GM21367 (cell line): ENCODE data around the gene SEC14L3.

Experiments
- ATAC-seq: cut with Tn5 transposase; IDR thresholded peaks from one replicate; pipeline ENCODE4 v1.9.1; 2021; ENCODE audit not compliant: unreplicated experiment

The SEC14L3 gene

GRCh38 chr22:30445438-30446145 is 26.2 kb downstream of the SEC14L3 start:
- no peak for ATAC-seq

- no peak for ATAC-seq
Observed at GRCh38 chr22:30444632-30445437, 27.0 kb downstream of the SEC14L3 start.

- ATAC-seq, result no peak
Observed at GRCh38 chr22:30441088-30441487, 30.7 kb downstream of the SEC14L3 start.

- no peak for ATAC-seq
Observed at GRCh38 chr22:30439836-30440235, 32.0 kb downstream of the SEC14L3 start.

DNA sequence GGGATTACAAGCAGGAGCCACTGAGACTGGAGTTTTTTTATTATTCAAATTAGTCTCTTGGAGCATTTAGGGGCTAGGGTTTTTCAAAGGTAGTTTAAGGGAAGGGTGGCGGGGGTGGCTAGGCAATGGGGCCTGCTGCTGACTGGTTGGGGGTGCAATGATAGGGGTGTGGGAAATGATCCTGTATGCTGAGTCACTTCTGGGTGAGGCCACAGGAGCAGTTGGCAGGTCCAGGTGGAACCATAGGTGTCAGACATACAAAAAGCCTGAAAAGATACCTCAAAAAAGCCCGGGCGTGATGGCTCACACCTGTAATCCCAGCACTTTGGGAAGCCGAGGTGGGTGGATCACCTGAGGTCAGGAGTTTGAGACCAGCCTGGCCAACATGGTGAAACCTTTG is 32.6 kb downstream of the SEC14L3 start:
- no peak for ATAC-seq

DNA sequence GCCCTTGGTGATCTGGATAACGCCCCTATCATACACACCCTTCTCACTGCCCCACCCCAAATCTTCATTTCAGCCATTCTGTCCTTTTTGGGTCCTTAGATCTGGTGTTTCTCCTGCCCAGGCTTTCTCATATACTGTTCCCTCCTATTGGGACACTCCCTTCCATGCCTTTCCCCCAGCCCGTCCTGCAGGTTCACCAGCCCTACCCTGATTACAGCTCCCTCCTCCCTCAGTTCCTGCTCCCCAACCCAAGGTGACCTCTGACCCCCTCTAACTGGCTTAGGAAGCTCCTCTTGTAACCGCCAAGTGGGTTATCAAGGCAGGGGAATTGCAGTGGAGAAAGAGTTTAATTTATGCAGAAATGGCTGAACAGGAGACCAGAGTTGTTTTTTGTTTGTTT is 33.3 kb downstream of the SEC14L3 start:
- no peak for ATAC-seq

DNA sequence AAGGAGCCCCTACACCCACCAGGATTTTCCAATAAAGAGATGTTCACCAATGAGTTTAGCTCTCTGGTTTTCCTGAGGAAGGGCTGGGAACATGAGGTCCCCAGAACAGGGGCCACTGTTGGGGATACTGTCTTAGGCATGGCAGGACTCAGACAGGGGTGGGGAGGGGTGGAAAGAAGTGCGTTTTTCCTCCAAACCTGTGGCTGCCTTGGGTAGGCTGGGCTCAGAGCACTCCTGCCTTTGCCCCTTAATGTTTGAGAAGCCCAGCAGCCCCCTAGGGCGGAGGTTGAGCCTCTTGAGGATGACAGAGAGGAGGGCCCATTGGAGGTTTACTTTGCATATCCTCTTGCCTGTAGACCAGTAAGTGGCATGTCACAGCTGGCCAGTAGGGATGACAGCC is 35.6 kb downstream of the SEC14L3 start:
- no peak for ATAC-seq

DNA sequence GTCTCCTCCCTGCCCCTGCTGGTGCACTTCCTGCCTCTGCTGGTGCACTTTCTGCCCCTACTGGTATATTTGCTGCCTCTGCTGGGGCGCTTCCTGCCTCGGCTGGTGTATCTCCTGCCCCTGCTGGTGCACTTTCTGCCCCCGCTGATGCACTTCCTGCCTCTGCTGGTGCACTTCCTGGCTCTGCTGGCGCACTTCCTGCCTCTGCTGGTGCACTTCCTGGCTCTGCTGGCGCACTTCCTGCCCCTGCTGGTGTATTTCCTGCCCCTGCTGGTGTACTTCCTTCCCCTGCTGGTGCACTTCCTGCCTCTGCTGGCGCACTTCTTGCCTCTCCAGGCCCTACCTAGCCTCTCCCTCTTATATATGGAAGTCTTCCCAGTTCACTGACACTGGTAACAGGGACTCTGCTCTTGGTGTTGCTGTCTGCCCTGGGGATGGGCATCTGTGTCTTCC is 36.1 kb downstream of the SEC14L3 start:
- no peak for ATAC-seq

- ATAC-seq, result no peak
Observed at GRCh38 chr22:30434843-30435242, 37.0 kb downstream of the SEC14L3 start.

DNA sequence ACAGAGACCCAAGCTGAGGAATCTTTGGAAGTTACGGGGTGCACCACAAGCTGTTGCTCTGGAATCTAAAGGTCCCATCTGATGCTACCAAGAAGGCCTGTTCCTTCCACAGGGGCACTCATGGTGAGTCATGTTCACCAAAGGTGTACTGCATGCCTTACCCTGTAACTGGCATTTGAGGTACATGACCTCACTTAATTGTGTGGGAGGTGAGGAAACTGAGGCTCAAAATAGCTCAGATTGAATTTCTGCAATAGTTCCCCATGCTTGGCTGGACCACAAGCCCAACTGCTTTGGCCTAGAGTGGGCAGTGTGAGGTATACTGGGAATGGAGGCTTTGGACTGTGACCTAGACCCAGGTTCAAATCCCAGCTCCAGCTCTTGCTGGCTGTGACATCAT is 38.0 kb downstream of the SEC14L3 start:
- no peak for ATAC-seq

- no peak for ATAC-seq
Observed at GRCh38 chr22:30433227-30433626, 38.6 kb downstream of the SEC14L3 start.

- no peak for ATAC-seq
Observed at GRCh38 chr22:30432520-30432919, 39.3 kb downstream of the SEC14L3 start.

DNA sequence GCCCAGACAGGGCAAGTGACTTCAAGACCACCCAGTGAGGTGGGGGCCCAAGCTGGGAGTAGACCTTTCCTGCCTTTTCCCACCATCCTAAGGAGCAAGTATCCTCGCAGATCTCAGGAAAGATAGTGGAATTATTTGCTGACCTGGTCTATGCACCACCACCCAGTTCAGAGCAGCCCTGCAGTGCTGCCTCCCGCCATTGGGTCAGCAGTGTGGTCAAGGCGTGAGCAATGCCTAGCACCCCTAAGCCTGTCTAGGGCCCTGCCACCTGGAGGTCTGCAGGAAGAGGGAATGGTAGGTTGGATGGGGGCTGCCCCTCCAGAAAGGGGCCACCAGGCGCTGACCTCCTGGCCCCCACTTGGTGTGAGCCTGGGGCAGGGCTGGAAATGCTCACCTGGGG is 39.7 kb downstream of the SEC14L3 start:
- no peak for ATAC-seq

DNA sequence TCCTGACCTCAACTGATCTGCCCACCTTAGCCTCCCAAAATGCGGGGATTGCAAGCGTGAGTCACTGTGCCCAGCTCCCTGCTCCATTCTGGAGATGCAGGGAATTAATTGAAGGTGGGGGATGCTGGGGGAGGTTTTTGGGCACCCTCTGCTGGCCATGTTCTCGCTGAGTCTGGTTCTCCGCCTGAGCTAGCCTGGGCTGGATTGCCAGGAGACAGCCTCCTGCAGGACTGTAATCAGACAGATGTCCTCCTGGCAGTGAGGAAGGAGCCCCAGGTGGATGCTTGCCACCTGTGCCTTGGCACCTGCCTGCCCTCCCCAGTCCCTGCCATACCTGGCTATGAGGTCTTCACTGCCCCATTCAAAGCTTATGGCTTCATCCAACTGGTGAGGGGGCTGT is 40.9 kb downstream of the SEC14L3 start:
- ATAC-seq, result no peak

- no peak for ATAC-seq
Observed at GRCh38 chr22:30429887-30430286, 41.9 kb downstream of the SEC14L3 start.

DNA sequence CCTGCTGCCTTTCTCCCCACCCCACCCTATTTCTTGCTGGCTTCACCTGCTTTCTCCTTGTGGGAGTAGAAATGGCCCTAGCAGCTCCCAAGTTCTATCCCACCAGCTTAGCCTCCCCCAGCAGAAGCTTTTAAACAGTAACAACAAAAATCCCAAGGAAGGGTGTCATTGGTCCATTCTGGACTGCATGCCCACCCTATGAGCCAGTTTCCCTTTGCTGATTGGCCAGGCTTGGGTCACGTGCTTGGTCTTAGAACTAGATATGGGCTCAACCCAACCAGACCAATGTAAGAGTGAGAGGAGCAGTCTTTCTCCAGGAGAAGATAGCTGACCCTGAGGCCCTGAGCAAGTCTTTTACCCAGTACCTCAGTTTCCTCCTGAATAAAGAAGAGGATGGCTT is 43.9 kb downstream of the SEC14L3 start:
- ATAC-seq, result no peak

- ATAC-seq, result no peak
Observed at GRCh38 chr22:30426388-30427353, 45.1 kb downstream of the SEC14L3 start.

- no peak for ATAC-seq
Observed at GRCh38 chr22:30425616-30426387, 46.0 kb downstream of the SEC14L3 start, which contains the start of gene MTFP1. Gene MTFP1, plus strand, starts transcription at chr22:30425768. Its CDS starts 112 bp downstream, at chr22:30425880.

GRCh38 chr22:30425327-30425615 is 46.5 kb downstream of the SEC14L3 start:
- no peak for ATAC-seq

DNA sequence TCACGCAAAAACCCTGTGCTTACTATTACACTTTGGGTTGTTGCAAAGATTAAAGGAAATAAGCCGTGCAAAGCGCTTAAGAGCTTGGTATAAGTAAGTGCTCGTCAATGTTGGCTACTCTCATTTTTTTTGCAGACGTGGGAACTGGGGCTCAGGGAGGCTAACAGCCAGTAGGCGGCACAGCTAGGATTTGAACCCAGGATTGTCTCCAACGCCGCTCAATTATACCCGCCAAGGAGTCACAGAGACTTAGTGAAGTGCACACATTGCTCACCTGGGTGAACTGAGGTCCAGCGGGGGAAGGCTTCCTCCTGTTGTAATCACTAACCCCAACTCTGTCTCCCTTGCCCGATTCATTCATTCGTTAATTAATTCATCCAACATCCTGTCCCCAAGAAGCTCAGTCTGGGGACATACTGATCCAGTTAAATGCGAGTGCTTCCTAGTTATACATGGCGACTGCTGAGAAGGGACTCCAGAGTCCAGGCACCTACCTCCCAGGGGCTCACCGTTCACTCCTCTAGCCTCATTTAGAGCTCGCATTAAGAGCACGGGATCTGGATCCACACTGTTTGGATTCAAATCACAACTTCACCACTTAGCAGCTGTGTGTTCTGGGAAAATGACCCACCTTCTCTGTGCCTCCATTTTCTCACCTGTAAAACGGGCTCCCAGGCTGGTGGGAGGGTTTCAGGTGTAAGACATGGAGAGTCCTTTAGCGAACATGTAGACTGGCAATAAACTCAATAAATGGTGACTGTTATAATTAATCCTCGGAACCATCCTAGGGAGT is 47.1 kb downstream of the SEC14L3 start:
- ATAC-seq, result no peak
